ENCODE measurements around the gene LGALS3BP.
"Not testable (repeated sequence)": the region's sequence is repeated elsewhere in the genome, so short reads cannot be mapped to it uniquely, and the experiment has no call there.

Gene LGALS3BP

DNA sequence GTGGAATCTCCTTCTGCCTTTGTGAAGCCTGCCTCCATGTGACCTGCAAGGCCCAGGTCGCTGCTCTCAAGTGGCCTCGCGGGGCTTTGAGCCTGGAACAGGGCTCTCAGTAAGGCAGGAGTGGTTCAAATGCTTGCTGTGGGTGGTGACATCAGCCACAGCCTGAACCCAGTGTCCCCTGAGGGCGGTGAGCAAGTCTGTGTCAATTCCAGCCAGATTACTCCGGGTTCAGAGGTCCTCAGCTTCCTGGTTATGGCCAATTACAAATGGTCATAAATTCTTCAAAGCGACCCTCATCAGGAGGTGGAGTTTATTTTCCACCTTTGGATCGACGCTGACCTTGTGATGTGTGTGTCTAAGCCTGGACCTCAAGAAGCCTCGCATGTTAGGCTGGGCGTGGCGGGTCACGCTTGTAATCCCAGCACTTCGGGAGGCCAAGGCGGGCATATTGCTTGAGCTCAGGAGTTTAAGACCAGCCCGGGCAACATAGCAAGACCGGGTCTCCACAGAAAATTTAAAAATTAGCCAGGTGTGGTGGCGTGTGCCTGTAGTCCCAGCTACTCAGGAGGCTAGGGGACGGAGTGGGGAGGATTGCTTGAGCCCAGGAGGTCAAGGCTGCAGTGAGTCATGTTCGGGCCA is 17.3 kb downstream of the LGALS3BP start:
- DNase-seq (ENCODE audit: low read depth), result no peak

DNA sequence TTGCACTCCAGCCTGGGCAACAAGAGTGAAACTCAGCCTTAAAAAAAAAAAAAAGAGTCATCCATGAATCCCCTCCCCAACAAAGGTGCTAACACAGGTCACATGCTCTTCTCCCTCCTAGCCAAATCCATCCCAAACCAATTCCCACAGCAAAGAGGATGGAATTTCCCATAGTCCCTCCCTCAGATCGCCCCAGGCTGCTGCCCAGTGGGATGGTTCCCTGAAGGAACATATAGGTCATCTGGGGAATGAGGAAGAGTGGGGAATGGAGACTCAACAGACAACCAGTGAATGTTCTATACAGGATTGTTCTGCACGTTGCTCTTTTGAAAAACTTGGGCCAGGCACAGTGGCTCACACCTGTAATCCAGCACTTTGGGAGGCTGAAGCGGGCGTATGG is 18.2 kb downstream of the LGALS3BP start:
- no peak for DNase-seq (ENCODE audit: low read depth)

DNA sequence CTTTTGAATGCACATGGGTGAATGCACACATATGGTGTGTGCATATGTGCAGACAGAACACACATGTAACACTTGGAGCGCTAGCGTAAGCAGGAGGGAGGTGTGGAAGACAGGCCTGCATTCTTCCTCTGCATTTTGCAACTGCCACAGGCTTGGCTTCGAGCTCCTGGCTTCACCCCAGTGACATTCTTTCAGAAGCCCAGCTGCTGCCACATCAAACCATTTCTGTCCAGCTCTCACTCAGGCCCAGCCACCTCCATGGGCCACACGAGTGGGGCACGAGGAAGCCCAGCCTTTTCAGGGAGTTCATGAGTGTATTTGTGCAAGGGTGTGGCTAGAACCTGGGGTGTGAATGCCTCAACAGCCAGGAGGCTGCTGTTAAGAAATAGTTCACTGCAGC is 18.8 kb downstream of the LGALS3BP start:
- no peak for DNase-seq (ENCODE audit: low read depth)

DNA sequence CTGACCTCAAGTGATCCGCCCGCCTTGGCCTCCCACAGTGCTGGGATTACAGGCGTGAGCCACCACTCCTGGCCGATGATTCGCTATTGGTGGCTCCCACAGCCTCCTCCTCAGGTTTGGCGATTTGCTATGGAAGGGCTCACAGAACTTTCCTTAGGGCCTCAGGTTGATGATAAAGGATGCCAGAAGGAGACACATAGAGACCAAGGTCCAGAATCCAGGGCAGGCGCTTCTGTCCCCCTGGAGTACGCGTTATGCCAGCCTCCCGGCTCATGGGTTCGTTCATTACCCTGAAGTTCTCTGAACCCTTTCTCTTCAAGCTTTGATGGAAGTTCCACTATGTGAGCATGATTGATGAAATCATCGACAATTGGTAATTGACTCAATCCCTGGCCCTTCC is 19.9 kb downstream of the LGALS3BP start:
- DNase-seq (ENCODE audit: low read depth), result no peak

DNA sequence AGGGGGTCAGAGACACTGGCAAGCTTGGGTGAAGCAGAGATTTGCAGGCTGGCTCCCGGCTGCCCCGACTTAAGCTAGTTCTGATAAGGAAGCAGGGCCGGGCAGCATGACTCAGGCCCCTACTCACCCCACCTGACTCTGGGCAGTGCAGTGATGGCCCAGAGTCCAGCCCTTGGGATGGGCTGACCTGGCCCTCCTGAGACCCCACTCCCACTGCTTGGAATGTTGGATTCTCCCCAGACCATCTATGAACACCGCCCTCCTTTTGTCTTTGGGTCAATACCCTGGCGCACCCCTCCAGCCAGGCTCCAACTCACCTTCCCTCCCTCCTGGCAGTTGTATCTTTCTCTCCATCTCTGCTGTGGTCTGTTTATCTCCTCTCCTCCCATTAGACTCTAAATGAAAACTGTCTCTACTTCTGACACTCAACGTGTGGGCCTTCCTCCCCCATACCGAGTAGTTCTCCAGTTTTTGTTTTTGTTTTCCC is 21.0 kb downstream of the LGALS3BP start:
- DNase-seq (ENCODE audit: low read depth), result no peak

DNA sequence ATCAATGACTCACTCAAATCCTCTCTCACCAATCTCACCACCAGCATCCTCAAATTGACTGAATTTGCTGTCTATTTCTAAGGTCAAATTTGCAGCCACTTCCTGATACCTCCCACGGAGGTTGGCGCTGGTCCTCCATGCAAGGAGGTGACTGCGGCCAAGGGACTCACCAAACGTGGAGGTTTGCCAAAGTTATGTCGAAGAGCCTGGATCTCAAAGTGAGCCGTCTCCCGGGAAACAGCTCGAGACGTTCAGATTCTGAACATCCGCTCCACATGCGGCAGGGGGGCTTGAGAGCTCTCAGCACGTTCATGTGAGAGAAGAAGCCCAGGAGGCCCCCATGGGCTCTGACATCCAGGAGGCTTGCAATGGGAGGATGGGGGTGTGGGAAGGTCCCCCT is 22.6 kb downstream of the LGALS3BP start:
- no peak for DNase-seq (ENCODE audit: low read depth)

DNA sequence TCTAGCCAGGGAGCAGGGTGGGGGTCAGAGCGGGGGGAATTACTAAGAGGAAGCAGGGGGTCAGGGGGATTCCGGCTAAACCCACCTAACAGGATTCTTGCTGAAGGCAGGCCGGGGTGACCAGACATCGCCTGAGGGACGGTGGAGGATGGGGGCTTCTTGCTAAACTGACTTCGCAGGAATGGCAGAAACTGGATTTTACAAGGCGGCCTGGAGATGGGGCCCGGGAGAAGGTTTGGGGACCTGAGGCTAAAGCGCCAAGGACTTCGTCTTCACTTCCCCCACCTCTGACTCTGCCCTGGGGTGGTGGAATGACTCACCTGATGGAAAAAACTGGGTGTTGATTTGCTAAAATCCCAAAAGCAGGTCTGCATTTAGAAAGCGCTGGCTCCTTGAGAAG is 23.5 kb downstream of the LGALS3BP start:
- no peak for DNase-seq (ENCODE audit: low read depth)

DNA sequence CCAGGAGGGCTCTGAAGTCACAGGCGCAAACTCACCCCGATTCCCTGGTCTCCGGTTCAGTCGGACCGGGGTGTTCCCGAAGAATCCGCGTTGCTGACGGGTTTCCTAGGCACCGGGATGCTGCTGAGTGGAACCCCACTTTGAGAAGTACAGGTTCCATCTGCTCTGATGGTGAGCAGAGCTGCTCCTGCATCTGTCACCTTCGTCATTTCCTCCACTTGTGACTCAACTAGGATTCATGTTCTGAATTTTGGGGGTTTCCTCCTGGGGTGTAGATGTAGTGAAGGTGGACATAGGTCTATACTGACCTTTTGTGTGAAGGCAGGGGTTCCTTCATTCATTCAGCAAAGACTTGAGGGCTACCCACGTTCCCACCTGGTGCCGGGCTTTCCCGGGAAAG is 25.0 kb downstream of the LGALS3BP start:
- no peak for DNase-seq (ENCODE audit: low read depth)

DNA sequence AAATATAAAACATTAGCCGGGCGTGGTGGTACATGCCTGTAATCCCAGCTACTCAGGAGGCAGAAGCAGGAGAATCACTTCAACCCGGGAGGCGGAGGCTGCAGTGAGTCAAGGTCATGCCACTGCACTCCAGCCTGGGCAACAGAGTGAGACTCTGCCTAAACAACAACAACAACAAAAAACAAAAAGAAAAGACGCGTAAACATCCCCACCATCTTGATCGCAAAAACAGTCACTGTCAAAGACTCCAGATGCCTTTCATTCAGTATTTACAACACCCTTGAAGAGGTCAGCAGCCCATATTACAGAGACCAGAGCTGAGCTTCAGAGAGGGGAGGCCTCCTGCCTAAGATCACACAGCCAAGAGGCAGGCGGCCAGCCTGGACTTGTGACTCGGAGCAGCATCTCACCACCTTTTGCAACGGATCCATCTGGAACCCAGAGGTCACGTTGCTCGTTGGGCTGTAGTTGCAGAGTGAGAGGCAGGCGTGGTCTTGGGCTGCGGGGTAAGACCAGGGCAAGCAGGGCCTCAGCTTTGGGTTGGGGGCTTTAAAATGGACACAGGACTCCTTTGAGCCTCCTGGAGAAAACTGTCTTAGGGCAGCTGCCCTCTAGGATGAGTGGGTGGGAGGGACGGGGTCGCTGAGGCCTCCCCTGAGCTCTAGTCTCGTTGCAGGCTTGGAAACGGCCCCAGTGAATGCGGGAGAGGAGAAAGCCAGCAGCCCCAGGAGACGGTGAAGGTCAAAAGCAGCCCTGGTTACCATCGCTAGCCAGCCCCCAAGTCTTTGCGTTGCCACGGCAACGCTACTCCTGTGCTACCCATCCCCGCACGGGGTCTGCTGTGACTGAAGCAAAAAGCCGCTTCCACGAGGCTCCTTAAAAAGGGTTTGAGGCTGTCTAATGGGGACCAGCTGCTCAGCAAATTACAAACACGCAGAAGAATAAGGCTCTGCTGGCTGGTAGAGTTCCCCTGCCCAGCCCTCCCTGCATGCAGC is 26.1 kb downstream of the LGALS3BP start:
- no peak for DNase-seq (ENCODE audit: low read depth)

DNA sequence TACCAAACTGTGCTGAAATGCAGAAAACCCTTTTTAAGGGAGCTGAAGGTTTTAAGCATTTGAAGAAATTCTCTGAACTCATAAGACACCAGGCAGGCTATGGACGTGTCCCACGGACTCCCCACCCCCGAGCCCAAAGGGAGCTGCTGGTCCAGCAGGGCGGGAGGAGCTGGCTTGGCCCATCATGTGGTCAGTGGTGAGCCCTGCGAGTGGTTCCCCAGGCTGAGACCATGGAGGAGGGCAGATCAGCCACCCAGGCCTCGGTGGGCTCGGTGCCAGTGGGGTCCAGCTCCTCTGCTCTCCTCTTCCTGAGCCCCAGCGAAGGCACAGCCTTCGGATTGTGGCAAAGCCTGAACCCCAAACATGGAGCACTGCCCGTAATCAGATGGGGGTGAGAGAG is 27.0 kb downstream of the LGALS3BP start:
- no peak for DNase-seq (ENCODE audit: low read depth)

DNA sequence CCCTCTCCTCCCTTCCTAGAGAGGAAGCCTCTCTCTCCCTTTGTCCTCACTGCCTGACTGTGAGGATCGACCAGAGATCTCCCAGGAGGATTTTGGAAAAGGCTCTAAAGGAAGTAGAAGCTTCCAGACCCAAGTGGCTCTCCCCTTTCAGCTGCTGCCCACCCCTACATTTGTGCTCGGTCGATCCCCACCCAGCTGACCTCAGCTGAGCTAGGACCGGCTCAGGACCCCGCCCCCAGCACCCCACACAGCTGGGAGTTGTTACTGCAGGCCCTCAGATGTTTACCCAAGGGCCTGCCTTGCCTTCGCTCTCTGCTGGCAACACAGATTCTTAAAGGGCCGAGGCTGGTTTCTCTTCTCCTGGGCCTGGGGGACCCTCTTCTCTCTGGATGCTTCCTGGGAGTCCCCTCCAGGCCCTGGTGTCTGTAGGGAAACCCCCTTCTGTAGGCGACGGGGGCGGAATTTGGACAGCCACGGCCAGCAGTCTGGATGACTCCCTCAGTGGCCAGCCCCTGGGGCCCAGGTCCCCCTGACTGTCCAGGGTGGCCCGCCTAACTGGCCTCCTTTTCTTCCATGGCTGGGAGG is 27.7 kb downstream of the LGALS3BP start:
- DNase-seq (ENCODE audit: low read depth), result no peak

DNA sequence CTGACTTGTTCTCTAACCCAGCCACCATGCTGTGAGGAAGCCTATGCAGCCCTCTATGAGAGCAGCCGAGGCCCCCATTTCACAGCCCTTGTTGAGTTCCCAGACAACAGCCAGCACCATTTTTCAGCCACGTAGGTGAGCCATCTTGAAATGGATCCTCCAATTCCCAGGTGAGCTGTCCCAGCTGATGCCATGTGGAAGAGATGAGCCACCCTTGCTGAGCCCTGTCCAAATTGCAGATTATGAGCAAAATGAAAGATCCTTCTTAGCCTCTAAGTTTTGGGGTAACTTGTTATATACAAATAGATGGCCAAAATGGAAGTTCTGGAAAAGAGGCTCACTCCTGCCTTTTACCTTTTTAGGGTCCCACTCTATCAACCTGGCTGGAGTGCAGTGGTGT is 28.9 kb downstream of the LGALS3BP start:
- DNase-seq (ENCODE audit: low read depth), result no peak

DNA sequence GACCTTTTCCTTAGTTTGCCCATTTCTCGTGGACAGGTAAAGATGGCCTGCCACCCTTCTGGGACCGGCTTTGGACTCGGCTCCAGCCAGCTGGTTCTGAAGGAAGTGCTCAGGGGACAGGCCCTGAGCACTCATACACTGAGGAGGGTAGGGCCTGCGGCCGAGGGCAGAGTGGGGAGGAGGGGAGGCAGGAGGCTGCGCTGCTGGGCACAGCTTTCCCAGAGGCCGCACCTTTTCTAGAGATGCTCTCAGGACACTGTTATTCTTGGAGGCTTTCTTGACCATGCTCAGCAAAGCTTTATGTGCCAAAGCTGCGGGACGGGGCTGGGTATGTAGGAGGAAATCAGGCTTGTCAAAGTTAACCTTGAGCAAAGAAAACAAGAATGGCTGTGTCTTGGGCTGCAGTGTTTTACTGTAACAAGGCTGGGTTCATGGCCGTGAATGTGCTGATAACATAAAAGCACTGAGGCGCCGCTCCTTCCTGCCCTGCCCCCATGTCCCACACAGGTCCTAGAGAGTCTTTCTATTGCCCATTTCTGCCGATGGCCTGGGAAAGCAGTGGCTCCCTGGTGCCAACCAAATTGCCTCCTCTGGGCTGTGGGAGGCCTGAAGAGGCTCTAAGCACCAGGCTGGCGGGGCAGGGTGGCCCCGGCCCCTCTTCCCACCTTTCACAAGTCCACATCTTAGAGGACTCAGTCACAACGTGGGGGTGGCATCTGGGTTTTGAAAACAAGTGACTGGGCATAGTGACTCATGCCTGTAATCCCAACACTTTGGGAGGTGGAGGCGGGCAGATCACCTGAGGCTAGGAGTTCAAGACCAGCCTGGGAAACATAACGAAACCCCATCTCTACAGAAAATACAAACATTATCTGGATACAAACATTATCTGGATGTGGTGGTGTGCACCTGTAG is 32.2 kb downstream of the LGALS3BP start:
- no peak for DNase-seq (ENCODE audit: low read depth)

DNA sequence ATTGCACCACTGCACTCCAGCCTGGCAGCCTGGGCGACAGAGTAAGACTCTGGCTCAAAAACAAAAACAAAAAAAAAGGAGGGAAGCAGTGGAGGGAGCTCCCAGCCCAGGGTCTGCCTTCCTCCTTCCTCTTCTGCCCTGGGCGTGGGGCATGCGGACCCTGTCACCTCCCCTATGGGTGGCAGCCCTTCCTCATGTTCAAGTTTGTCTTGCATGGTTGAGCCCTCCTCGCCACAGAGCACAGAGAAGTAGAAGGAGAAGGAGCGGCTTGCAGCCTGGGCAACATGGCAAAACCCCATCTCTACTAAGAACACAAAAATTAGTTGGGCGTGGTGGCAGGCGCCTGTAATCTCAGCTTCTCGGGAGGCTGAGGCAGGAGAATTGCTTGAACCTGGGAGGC is 33.1 kb downstream of the LGALS3BP start:
- no peak for DNase-seq (ENCODE audit: low read depth)

DNA sequence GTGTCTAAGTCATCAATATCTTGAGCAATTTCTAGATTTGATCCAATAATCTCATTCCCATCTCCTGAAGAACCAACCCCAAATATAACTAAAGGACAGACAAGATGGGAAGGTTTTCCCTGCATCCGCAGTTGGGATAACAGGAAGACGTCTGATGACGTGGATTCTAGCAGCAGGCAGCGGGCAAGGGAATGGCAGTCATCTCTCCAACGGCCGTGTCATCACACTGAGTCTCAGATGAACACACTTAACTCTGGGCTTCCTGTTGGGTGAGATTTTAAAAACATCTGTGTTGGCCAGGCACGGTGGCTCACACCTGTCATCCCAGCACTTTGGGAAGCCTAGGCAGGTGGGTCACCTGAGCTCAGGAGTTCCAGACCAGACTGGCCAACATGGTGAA is 33.6 kb downstream of the LGALS3BP start:
- DNase-seq (ENCODE audit: low read depth), result no peak

DNA sequence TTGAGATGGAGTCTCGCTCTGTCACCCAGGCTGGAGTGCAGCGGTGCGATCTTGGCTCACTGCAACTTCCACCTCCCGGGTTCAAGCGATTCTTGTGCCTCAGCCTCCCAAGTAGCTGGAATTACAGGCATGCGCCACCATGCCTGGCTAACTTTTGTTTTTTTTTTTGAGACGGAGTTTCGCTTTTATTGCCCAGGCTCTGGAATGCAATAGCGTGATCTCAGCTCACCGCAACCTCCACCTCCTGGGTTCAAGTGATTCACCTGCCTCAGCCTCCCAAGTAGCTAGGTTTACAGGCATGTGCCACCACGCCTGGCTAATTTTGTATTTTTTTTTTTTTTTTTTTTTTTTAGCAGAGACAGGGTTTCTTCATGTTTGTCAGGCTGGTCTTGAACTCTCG is 34.3 kb downstream of the LGALS3BP start:
- not testable (repeated sequence) for DNase-seq (ENCODE audit: low read depth)

DNA sequence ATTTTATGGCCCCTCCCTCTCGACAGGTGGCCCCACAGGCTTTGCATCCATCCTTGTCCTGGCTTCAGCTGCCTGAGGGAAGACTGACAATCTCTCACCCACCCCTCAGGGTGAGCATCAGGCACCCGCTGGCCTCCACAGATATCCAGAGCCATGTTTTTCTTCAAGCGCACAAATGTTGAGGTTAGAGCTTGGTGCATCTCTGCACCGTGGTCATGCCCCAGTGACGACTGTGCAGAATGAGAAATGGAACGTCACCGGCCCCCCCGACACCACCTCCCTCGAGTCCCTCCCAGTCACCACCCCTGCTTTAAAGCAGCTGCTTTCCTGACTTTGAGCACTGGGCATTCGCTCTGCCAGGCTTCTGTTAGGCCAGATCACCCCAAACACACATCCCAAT is 34.8 kb downstream of the LGALS3BP start:
- DNase-seq (ENCODE audit: low read depth), result no peak

DNA sequence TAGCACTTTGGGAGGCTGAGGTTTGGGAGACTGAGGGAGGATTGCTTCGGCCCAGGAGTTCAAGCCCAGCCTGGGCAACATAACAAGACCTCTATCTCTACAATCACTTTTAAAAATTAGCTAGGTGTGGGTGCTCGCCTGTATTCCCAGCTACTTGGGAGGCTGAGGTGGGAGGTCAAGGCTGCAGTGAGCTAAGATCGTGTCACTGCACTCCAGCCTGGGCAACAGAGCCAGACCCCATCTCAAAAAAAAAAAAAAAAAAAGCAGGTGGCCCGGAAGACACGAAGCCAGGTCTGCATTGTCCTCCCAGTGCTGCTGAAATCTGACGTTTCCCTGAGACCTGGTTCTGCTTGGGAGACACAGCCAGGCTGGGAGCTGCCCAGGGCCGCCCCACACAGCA is 35.7 kb downstream of the LGALS3BP start:
- DNase-seq (ENCODE audit: low read depth), result no peak

DNA sequence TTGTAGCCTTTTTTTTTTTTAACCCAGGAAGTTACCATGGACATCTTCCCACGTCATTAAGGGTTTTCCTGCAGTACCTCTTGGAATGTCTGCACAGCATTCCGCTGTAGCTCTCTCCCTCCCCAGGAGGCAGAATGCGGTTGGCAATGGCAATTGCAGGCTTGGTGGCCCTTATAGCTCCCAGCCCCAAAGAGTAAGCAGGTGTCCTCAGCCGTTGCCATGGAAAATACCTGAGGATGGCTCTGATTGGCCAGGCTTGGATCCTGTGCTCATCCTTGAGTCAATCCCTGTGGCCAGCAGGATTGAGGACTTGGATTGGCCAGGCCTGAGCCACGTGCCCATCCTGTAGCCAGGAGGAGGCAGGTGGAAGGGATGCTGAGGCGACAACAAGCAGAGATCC is 39.0 kb downstream of the LGALS3BP start:
- DNase-seq (ENCODE audit: low read depth), result no peak

DNA sequence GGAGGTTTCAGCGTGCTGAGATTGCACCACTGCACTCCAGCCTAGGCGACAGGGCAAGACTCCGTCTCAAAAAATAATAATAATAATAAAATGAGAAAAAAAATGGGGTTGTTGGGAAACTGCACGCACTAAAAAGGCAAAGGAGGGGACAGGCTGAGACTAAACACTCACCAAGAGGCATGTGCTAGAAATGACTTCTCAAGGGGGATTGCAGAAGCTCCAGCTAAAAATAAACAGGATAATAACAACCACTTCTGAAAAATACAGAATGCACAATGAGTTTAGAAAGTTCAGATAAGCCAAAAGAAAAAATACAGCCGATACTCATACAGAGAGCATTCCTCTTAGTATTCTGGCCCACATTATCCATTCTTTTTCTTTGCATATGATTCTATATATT is 39.5 kb downstream of the LGALS3BP start:
- no peak for DNase-seq (ENCODE audit: low read depth)

DNA sequence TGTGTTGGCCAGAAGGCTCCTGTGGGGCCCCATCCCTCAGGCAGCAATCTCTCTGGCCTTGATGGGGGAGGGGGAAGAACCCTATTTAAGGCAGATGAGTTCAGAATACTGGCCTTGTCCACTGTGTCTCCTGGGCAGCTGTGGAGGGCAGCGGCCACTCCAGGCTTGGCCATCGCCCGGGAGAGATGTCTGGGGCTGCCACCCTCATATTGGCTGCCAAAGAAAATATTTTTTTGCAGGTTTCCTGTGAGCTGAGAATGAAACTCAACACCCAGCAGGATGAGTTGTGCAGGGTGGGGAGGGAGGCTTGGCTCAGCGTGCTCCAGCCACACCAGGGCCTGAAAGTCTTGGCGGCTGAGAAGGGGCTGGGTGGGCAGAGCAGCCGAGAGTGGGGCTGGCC is 40.1 kb downstream of the LGALS3BP start:
- no peak for DNase-seq (ENCODE audit: low read depth)

DNA sequence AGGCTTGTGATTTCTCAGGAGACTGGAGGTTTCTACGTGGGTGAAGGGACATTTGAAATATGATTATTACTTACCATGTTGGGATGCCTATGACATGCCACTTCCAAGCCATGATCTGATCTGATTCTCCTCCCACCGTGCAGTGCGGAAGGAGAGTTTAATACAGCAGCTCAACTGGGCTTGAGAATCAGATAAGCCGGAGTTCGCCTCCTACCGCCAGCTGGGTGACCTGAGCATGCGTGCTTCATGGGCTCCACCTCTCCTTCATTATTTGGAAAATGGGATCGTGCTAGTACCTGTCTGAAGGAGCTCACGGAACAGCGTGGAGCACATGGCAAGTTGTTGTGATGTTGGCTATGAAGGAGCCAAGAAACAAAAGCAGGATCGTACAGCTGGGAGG is 42.2 kb downstream of the LGALS3BP start:
- no peak for DNase-seq (ENCODE audit: low read depth)

All from stimulated activated CD8-positive, alpha-beta memory T cell treated with anti-CD3 and anti-CD28 coated beads, Interleukin-12 subunit alpha, Interleukin-12 subunit beta, amount 100 ng/mL, for 1 hour (primary cell).